ENCODE data around the gene ETV6. TPM values are rescaled to one million over a fixed set of nuclear protein-coding genes. Genes with fewer than 3 reads are reported as not detected.

Gene ETV6
- total and polyA plus RNA-seq, 2 of the 8 experiments (the other 6 are each of a cell fraction or from before 2014, with no cell fraction given) = 5.5 to 23.9 TPM

- H2BK20ac ChIP-seq (ENCODE audit: low read length) = no peak overlapping the region
- no peak overlapping the region for H3K18ac ChIP-seq (ENCODE audit: extremely low read depth, low read length)
- 86% methylated on average over 3 of the region's 3 CpGs; no CpG with 5 or more reads in 1 of the 2 experiments for WGBS, 2 experiments (ENCODE audit: extremely low coverage in 1 of 2, insufficient coverage in 1 of 2, insufficient read length in 1 of 2, insufficient replicate concordance in 2 of 2, low coverage in 1 of 2, low lambda C conversion rate in 2 of 2, missing lambda C conversion rate in 1 of 2)
- peaks cover 0 to 1% (median under 1%) of the 10 kb centered on the region in 4 experiments; a peak in 4 of 7 replicates for H3K4me1 ChIP-seq (replicated peaks in 1 of 4; ENCODE audit: control insufficient read depth in 3 of 4, insufficient read depth in 4 of 4, low read length in 3 of 4)
- H4K91ac ChIP-seq (replicated peaks; ENCODE audit: insufficient read length, low read length) = no peak overlapping the region
- H3K79me2 ChIP-seq (ENCODE audit: control insufficient read depth in 1 of 2, insufficient read depth in 2 of 2, low read length in 2 of 2) = no peaks in the 10 kb centered on the region
- no peak overlapping the region for H3K23ac ChIP-seq (ENCODE audit: insufficient read length)
- no peak overlapping the region for H4K8ac ChIP-seq (ENCODE audit: extremely low read depth, insufficient read depth, low read length)
- H2AK5ac ChIP-seq (ENCODE audit: low read depth, low read length) = no peak overlapping the region
- H2AFZ ChIP-seq (ENCODE audit: low read length) = no peak overlapping the region
- H3K27me3 ChIP-seq (replicated peaks in 1 of 4; ENCODE audit: control insufficient read depth in 3 of 4, extremely low read depth in 1 of 4, insufficient read depth in 3 of 4, low read length in 3 of 4) = no peaks in the 10 kb centered on the region
- no peak overlapping the region for H3K27ac ChIP-seq (ENCODE audit: low read depth, low read length)
- H3K79me1 ChIP-seq (ENCODE audit: low read depth, low read length) = no peaks in the 10 kb centered on the region
- H2BK120ac ChIP-seq (replicated peaks; ENCODE audit: low read depth, low read length) = no peak overlapping the region
- no peak for DNase-seq (ENCODE audit: low read depth in 1 of 2, low spot score in 2 of 2)
- no peak overlapping the region for H4K5ac ChIP-seq (ENCODE audit: insufficient read length, low read depth, low read length)
- no peak overlapping the region for H3K4me3 ChIP-seq (ENCODE audit: extremely low read depth in 1 of 4, insufficient read depth in 2 of 4, low read depth in 3 of 4, low read length in 4 of 4)
- CTCF ChIA-PET (ENCODE audit: partially characterized antibody) = no interaction called here
- peaks cover 2% of the 10 kb centered on the region; the same call in 1 of the 2 replicates for H3K23me2 ChIP-seq (ENCODE audit: low read depth, low read length)
- no peak overlapping the region for H3K4me2 ChIP-seq (ENCODE audit: insufficient read depth in 1 of 2, low read depth in 2 of 2, low read length in 2 of 2)
- H4K20me1 ChIP-seq (replicated peaks in 1 of 2; ENCODE audit: control insufficient read depth in 1 of 2, insufficient read depth in 2 of 2, low read length in 2 of 2) = no peaks in the 10 kb centered on the region
- no peak overlapping the region for H3K14ac ChIP-seq (ENCODE audit: insufficient read length)
- no peak overlapping the region for H3K4ac ChIP-seq (replicated peaks; ENCODE audit: insufficient read length, low read depth, low read length)
- no peak for FAIRE-seq
- no peaks in the 10 kb centered on the region for H3K9me3 ChIP-seq (ENCODE audit: insufficient read depth in 2 of 2, low read depth in 1 of 2, low read length in 1 of 2)
- H3K9ac ChIP-seq (replicated peaks in 1 of 4; ENCODE audit: extremely low read depth in 1 of 4, low read depth in 3 of 4, low read length in 3 of 4) = no peak overlapping the region
- POLR2A ChIA-PET (ENCODE audit: partially characterized antibody) = no interaction called here
- H3K56ac ChIP-seq (replicated peaks; ENCODE audit: insufficient read length, low read depth, low read length) = no peak overlapping the region
- no peak overlapping the region for H2BK12ac ChIP-seq (ENCODE audit: low read depth, low read length)
- no peak for TF ChIP-seq CTCF (IDR thresholded peaks at IDR 0.05; ENCODE audit: control extremely low read depth in 1 of 3, insufficient read depth in 1 of 3, low read depth in 1 of 3, low read length in 3 of 3)
- TF ChIP-seq NRF1 (IDR thresholded peaks at IDR 0.05; ENCODE audit: low read depth, low read length) = no peak
- no peak for TF ChIP-seq RBBP5 (IDR thresholded peaks at IDR 0.05; ENCODE audit: borderline replicate concordance, low read depth, low read length)
- TF ChIP-seq SP1 (IDR thresholded peaks at IDR 0.05; ENCODE audit: low read depth, low read length) = no peak
- TF ChIP-seq RNF2 (IDR thresholded peaks at IDR 0.05; ENCODE audit: borderline replicate concordance, low read depth, low read length, missing control alignments, poor library complexity, severe bottlenecking) = no peak
- no peak for TF ChIP-seq JUND (IDR thresholded peaks at IDR 0.05; ENCODE audit: low read length)
- no peak for TF ChIP-seq EZH2 (IDR thresholded peaks at IDR 0.05; ENCODE audit: low read depth, low read length, severe bottlenecking)
- no peaks in the 10 kb centered on the region for H3K36me3 ChIP-seq (ENCODE audit: control insufficient read depth in 2 of 4, insufficient read depth in 4 of 4, low read length in 3 of 4)
- H2BK5ac ChIP-seq (ENCODE audit: low read depth, low read length) = no peak overlapping the region
- H2BK15ac ChIP-seq (ENCODE audit: low read length) = no peak overlapping the region
These were observed 185.5 kb downstream of the ETV6 start for GRCh38 chr12:11834931-11835330.

All from H1 (cell line).